ENCODE data around the gene SLC35C1.
A peak's percentile ranks its signal among the peaks of the same experiment; 100 is the strongest.

SLC35C1 gene

DNA sequence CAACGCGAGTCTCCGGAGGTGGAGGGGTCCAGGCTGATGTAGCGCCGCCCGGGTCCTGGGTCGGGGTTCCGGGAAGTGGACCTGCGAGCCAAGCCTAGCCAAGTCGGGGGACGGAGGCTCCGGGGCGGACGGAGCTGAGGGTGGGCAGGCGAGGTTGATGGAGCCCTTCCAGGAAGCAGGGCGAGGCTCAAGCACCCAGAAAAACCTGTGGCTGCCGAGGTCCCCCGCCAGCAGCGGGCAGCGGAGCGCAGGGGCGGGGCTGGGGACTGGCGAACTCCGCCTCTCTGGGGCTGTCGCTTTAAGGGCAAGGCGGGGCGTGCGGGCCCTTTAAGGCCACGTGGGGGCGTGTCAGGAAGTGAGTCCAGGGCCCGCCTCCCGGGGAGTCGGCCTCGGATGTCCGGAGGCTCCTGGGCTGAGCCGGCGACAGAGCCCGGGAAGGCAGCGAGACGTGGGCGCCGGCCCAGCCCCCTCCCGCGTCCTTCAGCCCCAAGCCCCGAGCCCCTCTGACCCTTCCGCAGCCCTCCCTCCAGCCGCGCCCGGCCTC, at the start of gene SLC35C1:
Gene SLC35C1 (plus strand): TSS at position 389 of the 544 bp plus-strand sequence. CDS start 653 bp downstream, outside the sequence.
- DNase-seq (ENCODE audit: low read depth, low spot score) = no peak

DNA sequence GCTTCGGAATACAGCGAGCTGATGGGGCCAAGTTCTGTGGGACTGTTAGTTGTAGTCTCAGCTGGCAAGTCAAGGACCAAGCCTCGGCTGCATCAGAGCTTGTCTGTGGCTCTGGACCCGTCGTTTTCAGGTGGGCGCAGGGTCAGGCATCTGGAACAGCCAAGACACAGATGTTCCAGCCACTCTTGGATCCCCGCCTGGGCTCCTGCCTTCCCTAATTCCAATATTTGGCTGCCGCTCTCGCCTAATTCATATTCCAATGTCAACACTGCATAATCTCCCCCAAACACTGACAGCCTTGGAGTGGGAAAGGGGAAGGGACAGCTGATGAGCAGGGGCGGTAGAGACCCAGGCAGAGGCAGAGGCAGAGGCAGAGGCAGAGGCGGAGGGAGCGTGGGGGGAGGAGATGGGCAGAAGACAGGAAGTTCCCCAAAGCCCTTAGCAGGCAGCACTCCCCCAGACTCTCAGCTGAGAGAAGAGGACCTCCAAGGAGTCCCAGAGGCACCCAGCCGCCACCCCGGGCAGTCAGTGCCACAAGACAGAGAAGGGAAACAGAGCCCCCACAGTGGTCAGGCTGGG, 49.6 kb upstream of the SLC35C1 start:
- DNase-seq (ENCODE audit: low read depth, low spot score) = no peak

DNA sequence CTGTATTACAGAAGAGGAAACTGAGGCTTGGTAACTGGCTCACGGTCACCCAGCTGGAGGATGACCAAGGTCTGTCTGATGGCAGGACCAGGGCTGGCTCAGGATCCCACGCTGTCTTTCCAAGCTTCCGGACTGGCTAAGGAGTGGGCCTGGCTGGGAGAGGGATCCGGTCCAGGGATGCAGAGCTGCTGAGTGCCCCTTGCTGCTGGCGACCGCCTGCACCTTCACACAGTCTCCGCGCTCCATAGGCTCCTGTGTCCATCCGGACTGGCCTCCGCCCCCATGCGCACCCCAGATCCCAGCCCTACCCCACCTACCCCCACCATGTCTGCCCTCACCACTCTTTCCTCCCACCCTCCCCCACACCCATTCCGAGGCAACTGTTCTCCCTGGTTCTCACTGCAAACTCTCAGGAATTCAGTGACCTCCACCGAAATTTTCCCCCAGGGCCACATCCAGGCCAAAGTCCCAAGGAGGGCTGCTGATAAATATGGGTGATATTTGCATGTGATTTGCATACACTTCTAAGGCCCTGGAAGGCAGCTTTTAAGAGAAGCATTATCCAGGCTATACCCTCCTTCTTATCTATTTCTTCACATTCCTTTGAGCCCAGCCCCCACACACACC, 48.5 kb upstream of the SLC35C1 start:
- no peak for DNase-seq (ENCODE audit: low read depth, low spot score)

DNA sequence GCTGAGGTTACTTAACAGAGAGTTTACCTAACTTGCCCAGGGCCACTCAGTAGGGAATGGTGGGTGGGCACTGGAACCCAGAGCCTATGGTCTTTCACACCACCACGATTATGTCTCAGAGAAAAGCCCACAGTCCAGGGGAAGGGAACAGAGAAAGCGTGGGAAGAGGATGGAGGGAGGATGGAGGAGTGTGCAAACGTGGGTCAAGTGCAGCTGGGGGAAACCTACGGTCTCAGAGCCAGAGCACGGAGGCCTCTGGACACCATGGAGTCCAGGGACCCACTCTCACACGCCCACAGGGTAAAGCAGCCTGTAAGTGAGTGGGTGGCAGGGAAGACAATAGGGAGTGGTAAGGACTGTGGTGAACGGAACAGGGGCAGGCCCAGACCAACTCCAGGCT, 47.3 kb upstream of the SLC35C1 start:
- no peak for DNase-seq (ENCODE audit: low read depth, low spot score)

DNA sequence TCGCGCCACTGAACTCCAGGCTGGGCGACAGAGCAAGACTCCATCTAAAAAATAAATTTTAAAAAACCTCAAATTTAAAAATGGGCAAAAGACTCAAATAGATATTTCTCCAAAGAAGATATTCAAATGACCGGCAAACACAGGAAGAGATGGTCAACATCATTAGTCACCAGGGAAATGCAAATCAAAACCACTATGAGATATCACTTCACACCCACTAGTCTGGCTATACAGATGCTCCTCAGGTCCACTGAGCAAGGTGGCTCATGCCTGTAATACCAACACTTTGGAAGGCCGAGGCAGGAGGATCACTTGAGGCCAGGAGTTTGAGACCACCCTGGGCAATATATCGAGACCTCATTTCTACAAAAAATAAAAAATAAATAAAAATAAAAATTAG, 43.3 kb upstream of the SLC35C1 start:
- DNase-seq (ENCODE audit: low read depth, low spot score) = no peak

DNA sequence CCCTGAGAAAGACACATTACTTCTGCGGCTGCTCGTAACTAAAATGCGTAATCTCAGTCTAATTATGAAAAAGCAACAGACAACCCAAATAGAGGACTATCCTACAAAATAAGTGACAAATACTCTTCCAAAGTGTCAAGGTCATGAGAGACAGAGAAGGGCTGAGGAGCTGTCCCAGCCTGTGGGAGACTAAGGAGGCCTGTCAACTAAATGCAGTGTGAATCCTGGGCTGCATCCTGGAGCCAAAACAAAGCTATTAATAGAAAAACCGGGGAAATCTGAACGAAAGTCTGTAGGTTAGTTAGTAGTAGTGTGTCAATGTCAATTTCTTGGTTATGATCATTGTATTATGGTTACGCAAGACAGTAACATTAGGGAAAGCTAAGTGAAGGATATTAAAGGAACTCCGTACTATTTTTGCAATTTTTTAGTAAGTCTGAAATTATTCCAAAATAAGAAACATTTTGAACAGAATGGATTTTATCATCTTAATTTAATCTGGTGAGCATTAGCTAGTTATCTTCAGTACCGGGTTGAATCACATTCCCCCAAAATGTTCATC, 39.8 kb upstream of the SLC35C1 start:
- DNase-seq (ENCODE audit: low read depth, low spot score) = no peak

DNA sequence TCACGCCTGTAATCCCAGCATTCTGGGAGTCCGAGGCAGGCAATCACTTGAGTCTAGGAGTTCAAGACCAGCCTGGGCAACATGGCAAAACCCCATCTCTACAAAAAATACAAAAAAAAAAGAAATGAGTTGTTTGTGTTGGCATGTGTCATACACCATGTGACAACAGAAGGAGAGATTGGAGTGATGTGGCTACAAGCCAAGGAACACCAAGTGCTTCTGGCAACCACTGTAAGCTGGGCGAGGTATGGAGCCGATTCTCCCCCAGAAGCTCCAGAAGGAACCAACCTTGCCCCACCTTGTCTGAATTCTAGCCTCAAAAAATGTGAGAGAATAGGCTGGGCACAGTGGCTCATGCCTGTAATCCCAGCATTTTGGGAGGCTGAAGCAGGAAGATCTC, 39.1 kb upstream of the SLC35C1 start:
- DNase-seq (ENCODE audit: low read depth, low spot score) = no peak

DNA sequence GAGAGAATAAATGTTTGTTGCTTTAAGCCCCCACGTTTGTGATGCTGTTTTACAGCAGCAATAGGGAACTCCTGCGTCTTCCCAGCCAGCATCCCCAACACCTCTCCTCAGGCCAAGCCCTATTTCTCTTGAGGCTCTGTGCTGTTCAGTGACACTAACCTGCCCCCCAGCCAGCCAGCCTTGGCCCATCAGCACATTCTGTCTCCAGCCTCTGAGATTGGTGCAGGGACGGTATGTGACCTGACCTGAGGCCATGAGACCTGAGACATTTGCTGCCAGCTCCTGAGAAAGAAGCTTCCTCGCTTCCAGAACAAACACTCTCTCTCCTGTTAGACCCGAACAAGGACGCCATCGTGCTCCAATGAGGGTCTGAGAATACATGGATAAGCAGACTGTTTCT, 38.5 kb upstream of the SLC35C1 start:
- DNase-seq (ENCODE audit: low read depth, low spot score) = no peak

DNA sequence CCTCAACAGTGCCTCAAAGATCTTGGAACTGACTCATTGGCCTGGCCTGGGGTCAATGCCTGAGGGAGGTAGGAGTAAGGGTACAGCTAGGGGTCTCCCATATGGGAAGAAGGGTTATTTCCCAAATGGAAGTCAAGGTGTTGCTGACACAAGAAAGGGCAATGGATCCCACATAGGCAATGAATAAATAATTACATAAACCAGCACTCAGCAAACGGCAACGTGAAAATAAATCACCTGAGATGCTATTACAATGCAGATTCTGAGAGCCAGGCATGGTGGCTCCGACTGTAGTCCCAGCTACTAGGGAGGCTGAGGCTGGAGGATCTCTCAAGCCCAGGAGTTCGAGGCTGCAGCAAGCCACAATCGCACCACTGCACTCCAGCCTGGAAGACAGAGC, 36.5 kb upstream of the SLC35C1 start:
- no peak for DNase-seq (ENCODE audit: low read depth, low spot score)

DNA sequence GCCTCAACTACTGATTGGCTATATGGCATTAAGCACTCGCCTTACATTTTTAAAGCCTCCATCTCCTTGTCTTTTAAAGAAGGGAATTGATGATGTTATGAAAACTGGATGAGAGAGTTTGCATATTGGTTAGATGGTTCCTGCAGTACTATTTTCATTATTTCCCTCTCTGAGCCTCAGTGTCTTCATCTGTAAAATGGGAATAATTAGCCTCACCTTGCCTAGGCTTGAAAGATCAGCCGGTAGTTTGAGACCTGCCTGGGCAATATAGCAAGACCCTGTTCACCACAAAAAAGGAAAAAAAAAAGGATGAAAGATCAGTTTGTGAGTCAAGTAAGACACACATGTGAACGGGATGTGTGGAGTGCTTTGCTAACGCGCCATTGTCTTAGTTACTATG, 35.0 kb upstream of the SLC35C1 start:
- DNase-seq (ENCODE audit: low read depth, low spot score) = no peak

DNA sequence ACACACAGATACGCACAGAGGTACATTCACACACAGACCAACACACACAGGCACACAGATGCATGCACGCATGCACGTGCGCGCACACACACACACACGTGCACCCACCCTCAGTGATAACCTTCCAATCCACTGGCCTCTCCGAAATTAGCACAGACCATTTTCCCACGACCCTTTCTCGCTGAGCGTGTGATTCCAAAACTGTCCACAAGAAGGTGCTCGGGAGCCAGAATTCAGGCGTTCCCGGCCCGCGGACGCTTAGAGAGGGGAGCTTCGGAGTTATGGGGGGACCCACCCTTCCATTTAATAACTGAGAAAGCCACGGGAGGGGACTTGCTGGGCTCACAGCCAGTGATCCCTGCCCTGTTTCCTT, 33.8 kb upstream of the SLC35C1 start:
- no peak for DNase-seq (ENCODE audit: low read depth, low spot score)

DNA sequence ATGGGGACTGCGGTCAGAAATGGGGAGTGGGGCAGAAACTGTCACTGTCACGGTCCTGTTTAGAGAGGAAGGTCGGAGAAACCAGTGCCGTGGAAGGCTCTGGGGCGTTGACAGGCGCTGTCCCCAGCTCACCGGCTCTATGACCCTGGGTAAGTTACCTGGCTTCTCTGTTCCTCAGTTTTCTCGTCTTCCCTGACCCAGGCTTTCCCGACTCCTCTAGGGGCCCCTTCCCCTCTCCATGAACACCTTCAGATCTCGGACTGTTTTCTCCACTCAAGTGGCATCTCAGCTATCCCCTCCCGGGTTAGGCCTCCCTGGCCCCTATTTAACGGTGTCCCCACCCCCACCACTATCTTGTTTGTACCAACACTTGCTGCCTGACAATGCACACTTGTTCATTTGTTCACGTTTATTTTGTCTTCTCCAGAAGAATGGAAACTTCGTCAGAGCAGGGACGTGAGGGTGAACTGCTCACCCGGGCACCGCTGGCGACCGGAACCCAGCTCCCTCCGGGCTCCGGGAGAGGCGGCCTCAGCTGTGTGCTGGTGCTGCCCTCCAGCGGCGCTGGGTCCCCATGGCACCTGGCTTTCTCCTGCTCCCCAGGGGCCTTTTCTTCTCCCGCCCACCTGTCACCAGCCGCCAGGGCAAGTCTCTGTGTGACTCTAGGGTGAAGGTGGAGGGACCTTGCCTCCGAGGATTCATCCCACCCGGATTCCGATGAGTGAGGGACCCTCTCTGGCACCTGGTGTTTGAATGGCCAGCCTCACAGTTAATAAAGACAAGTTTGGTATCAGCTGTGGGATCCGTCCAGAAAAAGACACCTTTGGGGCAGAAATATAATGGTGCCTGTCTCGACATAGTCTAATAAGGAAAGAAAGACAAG, 33.1 kb upstream of the SLC35C1 start:
- peak; percentile 38 for DNase-seq (ENCODE audit: low read depth, low spot score)

DNA sequence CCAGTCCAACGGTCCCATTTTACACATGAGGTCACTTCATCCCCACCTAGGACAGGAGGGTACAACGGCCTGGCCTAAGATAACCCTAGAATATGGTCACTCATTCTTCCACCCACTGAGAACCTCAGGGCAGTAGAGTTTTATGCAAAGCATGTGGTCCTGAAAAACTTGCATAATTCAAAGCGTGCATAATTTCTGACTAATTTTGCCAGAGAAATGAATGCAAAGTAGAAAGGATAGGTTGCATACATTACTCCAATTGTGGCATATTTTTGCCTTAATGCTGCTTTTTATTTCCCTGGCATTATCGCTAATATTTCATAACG, 32.5 kb upstream of the SLC35C1 start:
- DNase-seq (ENCODE audit: low read depth, low spot score) = no peak

DNA sequence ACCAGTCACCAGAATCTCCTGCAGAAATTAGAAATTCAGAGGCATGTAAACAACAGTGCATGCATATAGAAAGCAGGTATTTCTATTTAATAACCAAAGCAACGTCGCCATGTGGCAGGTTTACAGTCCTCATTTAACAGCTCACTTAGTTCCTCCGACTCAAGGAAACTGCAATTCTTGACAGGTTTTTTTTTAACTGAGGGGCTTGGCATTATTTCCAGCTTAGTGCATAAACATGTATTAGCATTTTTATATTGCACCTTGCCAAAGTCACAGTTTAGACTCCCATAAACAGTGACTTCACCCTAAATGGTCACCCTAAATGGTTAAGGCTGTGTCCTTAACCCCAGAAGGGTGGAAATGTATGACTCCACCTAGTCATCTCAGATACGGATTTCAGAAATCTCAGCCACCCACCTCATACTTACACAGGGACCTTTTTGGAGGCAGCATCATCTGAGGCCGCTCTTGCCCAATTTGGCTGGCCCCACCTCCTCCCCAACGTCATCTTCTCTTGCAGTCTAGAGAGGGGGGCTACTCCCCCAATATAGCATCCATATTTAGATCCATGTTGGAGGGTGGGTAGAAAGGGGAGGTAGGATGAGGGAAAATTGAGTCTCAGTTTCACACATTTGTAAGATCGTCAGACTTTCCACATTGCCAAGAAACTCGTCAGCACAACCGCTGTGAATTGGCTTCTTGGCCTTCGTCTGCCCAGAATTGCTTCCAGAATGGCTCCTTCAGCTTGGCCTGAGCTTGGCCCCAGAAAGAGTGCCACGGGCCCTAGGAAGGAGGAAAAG, 31.8 kb upstream of the SLC35C1 start:
- no peak for DNase-seq (ENCODE audit: low read depth, low spot score)

DNA sequence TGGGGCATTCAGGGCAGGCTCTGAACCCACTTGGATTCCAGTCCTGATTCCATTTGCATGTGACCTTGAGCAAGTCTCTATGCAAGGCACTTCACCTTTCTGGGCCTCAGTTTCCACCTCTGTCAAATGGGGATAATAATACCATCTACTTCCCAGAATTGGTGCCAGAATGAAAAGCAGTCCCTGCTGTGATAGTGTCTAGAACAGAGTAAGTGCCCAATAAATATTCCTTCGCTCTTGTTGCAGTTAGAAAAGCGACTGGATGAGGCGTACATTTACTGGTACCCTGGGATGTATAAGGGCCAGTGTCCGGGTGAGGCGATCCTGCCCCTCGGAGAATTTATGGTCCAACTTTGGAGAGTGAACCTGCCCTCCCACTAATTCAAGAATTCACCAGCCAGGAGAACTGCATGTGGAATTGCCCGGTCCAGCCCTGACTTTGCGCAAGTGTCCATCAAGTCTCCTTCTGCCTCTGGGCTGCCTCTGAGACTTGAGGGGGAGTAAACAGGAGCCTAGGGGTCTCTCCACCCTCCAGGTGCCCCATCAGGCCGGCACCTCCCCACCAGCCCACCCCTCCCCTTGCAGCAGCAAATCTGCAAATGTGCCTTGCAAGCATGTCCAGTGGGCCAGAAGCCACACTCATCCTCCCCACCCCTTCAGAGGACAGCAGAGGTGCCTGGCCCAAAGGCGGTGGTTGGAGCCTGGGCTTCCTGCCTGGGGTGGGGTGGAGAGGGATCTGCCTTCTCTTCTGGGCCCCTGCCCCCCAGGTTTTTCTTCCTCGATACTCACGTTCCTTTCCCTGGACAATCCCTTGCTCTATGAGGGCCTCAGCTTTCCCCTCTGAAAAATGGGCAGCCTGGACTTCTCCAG, 30.9 kb upstream of the SLC35C1 start:
- no peak for DNase-seq (ENCODE audit: low read depth, low spot score)

DNA sequence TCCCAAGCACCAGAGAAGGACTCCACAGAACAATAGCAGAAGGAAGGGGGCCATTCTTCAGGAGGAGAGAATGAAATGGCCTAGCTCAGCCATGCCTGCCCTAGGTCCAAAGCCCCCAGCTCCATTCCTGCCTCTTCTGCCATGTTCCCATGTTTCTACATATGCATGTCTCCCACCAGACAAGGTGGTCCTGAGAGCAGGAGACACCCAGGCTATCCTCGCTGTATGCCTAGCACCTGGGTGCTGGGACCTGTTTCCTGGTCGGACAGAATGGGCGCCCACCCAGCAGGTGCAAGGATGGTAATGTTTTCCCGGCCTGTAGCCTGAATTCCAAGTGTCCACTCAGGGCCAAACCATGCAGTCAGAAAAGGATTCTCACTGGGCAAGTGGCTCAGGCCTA, 30.2 kb upstream of the SLC35C1 start:
- no peak for DNase-seq (ENCODE audit: low read depth, low spot score)

DNA sequence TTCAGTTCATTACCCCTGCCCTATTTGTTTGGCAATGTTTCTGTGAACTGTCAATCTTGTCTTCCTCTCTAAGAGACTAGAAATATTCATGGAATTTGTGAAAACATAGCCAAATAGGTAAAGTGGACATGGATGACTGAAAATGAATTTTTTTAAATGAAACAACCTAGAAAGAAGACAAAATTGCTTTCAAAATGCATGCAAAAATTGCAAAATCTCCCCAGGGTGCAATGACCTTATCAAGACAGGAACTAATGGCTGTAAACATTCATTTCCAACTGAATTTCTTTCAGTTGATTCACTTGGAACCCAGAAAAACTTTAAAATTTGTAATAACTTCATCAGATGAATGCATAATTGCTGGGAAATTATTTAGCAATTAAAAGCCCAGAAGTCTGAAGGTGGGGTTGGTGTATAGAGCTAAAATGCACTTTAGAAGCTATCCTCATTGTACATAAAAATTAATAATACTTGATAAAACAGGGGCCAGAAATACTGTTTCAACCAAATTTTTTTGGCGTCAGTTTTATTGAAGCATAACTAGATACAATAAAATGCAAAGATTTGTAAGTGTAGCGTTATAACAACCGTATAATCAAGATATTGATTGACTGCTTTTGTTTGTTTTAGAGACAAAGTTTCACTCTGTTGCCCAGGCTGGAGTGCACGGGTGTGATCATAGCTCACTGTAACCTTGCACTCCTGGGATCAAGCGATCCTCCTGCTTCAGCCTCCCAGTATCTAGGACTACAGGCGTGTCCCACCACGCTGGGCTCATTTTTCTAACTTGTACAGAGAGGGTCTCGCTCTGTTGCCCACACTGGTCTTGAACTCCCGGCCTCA, 27.6 kb upstream of the SLC35C1 start:
- no peak for DNase-seq (ENCODE audit: low read depth, low spot score)

DNA sequence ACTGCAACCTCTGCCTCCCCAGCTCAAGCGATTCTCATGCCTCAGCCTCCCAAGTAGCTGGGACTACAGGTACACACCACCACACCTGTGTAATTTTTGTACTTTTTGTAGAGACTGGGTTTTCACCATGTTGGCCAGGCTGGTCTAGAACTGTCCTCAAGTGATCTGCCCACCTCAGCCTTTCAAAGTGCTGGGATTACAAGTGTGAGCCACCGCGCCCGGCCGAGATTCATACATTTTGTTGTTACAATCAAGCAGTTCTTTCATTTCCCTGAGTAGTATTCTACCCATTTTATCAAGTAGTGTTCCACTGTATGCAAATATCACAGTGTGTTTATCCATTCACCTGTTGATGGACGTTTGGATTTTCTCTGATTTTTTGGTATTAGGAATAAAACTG, 26.6 kb upstream of the SLC35C1 start:
- DNase-seq (ENCODE audit: low read depth, low spot score) = no peak

DNA sequence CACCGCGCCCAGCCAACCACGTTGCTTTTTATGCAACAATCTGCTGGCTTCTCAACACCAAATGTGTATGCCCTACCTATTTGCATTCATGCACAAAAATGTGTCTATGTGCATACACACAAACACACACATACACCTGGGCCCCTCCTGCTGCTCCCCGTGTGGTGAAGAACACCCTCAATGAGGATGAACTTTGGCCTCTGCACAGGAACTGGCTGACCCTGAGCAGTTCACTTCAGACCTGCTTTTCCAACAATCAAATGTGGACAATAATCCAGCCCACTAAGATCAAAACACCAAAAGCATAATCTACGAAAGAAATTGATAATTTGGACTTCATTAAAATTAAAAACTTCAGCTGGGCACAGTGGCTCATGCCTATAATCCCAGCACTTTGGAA, 25.3 kb upstream of the SLC35C1 start:
- no peak for DNase-seq (ENCODE audit: low read depth, low spot score)

DNA sequence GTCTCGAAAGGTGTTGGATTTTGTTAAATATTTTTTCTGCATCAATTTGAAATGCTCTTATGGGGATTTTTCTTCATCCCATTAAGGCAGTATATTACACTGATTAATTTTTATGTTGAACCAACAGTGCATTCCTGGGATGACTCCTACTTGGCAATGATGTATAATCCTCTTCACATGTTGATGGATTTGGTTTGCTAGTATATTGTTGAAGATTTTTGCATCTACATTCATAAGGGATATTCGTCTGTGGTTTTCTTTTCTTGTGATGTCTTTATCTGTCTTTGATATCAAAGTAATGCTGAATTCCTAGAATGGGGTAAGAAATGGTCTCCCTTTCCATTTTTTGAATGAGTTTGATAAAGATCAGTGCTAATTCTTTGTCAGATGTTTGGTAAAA, 18.7 kb upstream of the SLC35C1 start:
- DNase-seq (ENCODE audit: low read depth, low spot score) = no peak

All from iPS DF 19.7 (cell line).